ENCODE measurements around the gene LIAS.

LIAS gene

DNA sequence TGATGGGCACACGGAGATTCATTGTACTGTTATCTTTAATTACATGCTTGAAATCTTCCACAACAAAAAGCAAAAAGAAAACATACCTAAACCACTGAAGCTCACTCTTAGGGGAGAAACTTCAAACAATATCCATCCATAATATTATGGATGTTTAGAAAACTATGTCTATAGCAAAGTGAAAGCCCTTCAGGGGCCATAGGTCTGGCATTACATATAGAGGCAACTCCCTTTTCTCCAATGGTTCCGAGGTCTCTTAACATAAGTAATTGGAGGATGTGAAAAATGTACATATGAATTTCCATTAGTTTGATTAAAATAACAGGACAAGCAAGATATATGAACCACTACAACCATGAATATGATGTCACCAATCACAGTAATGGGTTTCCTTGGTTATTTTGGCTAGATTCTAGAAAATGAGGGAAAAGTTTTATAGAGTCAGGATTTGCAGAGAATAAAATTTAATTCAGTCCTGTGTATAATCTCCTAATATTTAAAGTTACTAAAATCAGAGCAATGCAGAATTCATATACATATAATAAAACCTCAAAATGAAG is 57.6 kb downstream of the LIAS start:
- Histone ChIP-seq H3K4me2 (ENCODE audit: low read depth, low read length, poor library complexity, severe bottlenecking) (no peak overlapping the region), H3K9me3 (ENCODE audit: insufficient read depth, low read depth, low read length) (no peaks in the 10 kb centered on the region), H2AFZ (ENCODE audit: low read length) (no peak overlapping the region), H3F3A (ENCODE audit: low read depth) (no peaks in the 10 kb centered on the region), H3K27me3 (ENCODE audit: insufficient read depth, low read length, poor library complexity, severe bottlenecking) (no peaks in the 10 kb centered on the region), H3K9ac (ENCODE audit: low read depth, low read length, poor library complexity, severe bottlenecking) (no peak overlapping the region), H3K79me2 (ENCODE audit: insufficient read depth, low read length) (no peaks in the 10 kb centered on the region), H4K20me1 (ENCODE audit: insufficient read depth, low read length, poor library complexity, severe bottlenecking) (peaks cover 5% of the 10 kb centered on the region), H3K36me3 (ENCODE audit: insufficient read depth, low read length) (peaks cover 12% of the 10 kb centered on the region; the same call in 1 of the 2 replicates), H3K4me1 (ENCODE audit: insufficient read depth, low read length, poor library complexity, severe bottlenecking) (no peaks in the 10 kb centered on the region), H3K9me2 (replicated peaks; ENCODE audit: low read depth, low read length) (no peaks in the 10 kb centered on the region), H3K4me3 (ENCODE audit: low read length, poor library complexity, severe bottlenecking) (no peak overlapping the region)
- TF ChIP-seq, protein P1, sequence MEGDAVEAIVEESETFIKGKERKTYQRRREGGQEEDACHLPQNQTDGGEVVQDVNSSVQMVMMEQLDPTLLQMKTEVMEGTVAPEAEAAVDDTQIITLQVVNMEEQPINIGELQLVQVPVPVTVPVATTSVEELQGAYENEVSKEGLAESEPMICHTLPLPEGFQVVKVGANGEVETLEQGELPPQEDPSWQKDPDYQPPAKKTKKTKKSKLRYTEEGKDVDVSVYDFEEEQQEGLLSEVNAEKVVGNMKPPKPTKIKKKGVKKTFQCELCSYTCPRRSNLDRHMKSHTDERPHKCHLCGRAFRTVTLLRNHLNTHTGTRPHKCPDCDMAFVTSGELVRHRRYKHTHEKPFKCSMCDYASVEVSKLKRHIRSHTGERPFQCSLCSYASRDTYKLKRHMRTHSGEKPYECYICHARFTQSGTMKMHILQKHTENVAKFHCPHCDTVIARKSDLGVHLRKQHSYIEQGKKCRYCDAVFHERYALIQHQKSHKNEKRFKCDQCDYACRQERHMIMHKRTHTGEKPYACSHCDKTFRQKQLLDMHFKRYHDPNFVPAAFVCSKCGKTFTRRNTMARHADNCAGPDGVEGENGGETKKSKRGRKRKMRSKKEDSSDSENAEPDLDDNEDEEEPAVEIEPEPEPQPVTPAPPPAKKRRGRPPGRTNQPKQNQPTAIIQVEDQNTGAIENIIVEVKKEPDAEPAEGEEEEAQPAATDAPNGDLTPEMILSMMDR (conservative IDR thresholded peaks at IDR 0.05; ENCODE audit: low read length), result no peak
- no peak for TF ChIP-seq EZH2phosphoT487 (IDR thresholded peaks at IDR 0.05; ENCODE audit: borderline replicate concordance)

DNA sequence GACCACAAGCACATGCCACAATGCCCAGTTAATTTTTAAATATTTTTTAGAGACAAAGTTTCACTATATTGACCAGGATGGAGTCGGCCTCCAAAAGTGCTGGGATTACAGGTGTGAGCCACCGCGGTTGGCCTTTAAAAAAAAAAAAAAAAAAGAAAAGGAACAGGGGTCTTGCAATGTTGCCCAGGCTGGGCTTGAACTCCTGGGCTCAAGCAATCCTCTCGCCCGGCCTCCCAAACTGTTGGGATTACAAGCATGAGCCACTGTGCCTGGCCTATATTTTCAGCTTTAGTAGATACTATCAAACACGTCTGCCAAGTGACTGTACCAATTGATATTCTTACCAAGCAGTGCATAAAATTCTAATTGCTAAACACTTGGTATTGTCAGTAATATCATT is 59.6 kb downstream of the LIAS start:
- no peak overlapping the region for H3K9ac ChIP-seq (ENCODE audit: low read depth, low read length, poor library complexity, severe bottlenecking)
- H3K79me2 ChIP-seq (ENCODE audit: insufficient read depth, low read length), result peaks cover 7% of the 10 kb centered on the region; the same call in 1 of the 2 replicates
- H4K20me1 ChIP-seq (ENCODE audit: insufficient read depth, low read length, poor library complexity, severe bottlenecking), result peaks cover 7% of the 10 kb centered on the region
- H3K4me2 ChIP-seq (ENCODE audit: low read depth, low read length, poor library complexity, severe bottlenecking), result no peak overlapping the region
- H3K4me3 ChIP-seq (ENCODE audit: low read length, poor library complexity, severe bottlenecking), result no peak overlapping the region
- H3K9me3 ChIP-seq (ENCODE audit: insufficient read depth, low read depth, low read length), result no peaks in the 10 kb centered on the region
- no peaks in the 10 kb centered on the region for H3K9me2 ChIP-seq (replicated peaks; ENCODE audit: low read depth, low read length)
- TF ChIP-seq, protein P1 (conservative IDR thresholded peaks at IDR 0.05; ENCODE audit: low read length), result no peak
- no peak for TF ChIP-seq EZH2phosphoT487 (IDR thresholded peaks at IDR 0.05; ENCODE audit: borderline replicate concordance)
- H3F3A ChIP-seq (ENCODE audit: low read depth), result no peaks in the 10 kb centered on the region
- no peaks in the 10 kb centered on the region for H3K4me1 ChIP-seq (ENCODE audit: insufficient read depth, low read length, poor library complexity, severe bottlenecking)
- H2AFZ ChIP-seq (ENCODE audit: low read length), result no peak overlapping the region
- no peaks in the 10 kb centered on the region for H3K27me3 ChIP-seq (ENCODE audit: insufficient read depth, low read length, poor library complexity, severe bottlenecking)
- no peaks in the 10 kb centered on the region for H3K36me3 ChIP-seq (ENCODE audit: insufficient read depth, low read length)

DNA sequence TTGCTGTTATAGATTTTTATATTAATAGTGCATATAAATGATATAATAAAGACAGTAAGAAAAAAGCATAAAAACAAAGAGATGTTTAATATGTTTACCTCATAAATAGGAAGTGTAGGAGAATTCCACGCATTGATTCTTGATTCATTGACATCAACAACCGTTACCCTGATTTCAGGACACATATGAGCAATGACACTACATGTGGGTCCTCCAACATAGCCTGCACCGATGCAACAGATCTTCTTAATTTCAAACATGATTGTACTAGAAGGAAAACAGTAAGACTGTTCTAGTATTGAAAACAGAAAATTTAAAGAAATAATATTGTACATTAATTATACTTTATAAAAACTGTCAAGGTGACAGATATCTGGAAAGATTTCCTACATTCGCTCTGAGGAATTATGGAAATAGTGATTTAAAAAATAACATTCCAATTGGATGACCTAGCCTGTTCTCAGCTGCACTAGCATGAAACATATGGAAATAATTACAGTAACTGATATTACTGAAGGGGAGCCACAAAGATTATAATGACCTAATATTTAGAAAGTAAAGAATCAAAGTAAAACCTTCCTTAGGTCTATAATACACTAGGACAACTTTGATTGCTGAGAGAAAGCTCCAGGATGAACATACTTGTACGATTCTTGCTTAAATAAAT is 62.5 kb downstream of the LIAS start:
- H4K20me1 ChIP-seq (ENCODE audit: insufficient read depth, low read length, poor library complexity, severe bottlenecking), result peaks cover 13% of the 10 kb centered on the region
- H3K27me3 ChIP-seq (ENCODE audit: insufficient read depth, low read length, poor library complexity, severe bottlenecking), result no peaks in the 10 kb centered on the region
- H3K79me2 ChIP-seq (ENCODE audit: insufficient read depth, low read length), result peaks cover 30% of the 10 kb centered on the region
- H3K4me1 ChIP-seq (ENCODE audit: insufficient read depth, low read length, poor library complexity, severe bottlenecking), result peaks cover 14% of the 10 kb centered on the region
- H3K4me3 ChIP-seq (ENCODE audit: low read length, poor library complexity, severe bottlenecking), result no peak overlapping the region
- no peaks in the 10 kb centered on the region for H3K36me3 ChIP-seq (ENCODE audit: insufficient read depth, low read length)
- TF ChIP-seq EZH2phosphoT487 (IDR thresholded peaks at IDR 0.05; ENCODE audit: borderline replicate concordance), result no peak
- TF ChIP-seq, protein P1 (conservative IDR thresholded peaks at IDR 0.05; ENCODE audit: low read length), result no peak
- H3K9me3 ChIP-seq (ENCODE audit: insufficient read depth, low read depth, low read length), result no peaks in the 10 kb centered on the region
- H3K9ac ChIP-seq (ENCODE audit: low read depth, low read length, poor library complexity, severe bottlenecking), result no peak overlapping the region
- no peaks in the 10 kb centered on the region for H3F3A ChIP-seq (ENCODE audit: low read depth)
- H3K4me2 ChIP-seq (ENCODE audit: low read depth, low read length, poor library complexity, severe bottlenecking), result no peak overlapping the region
- H3K9me2 ChIP-seq (replicated peaks; ENCODE audit: low read depth, low read length), result no peaks in the 10 kb centered on the region
- H2AFZ ChIP-seq (ENCODE audit: low read length), result no peak overlapping the region
